GM19397 (cell line): ENCODE results near the gene TBX5.

Source experiments
- ATAC-seq: cut with Tn5 transposase; IDR thresholded peaks from one replicate; pipeline ENCODE4 v1.9.1; 2021; ENCODE audit warnings: mild to moderate bottlenecking, moderate library complexity; ENCODE audit not compliant: unreplicated experiment

The TBX5 gene

GRCh38 chr12:114328292-114328691 is 77.7 kb downstream of the TBX5 start:
- no peak for ATAC-seq

- no peak for ATAC-seq
Measured at GRCh38 chr12:114327765-114328164, 78.2 kb downstream of the TBX5 start.

- no peak for ATAC-seq
Measured at GRCh38 chr12:114321524-114321923, 84.4 kb downstream of the TBX5 start.

GRCh38 chr12:114320968-114321367 is 85.0 kb downstream of the TBX5 start:
- ATAC-seq = no peak

- ATAC-seq = no peak
Measured at GRCh38 chr12:114320101-114320500, 85.8 kb downstream of the TBX5 start.

- ATAC-seq = no peak
Measured at GRCh38 chr12:114319422-114319821, 86.5 kb downstream of the TBX5 start.

GRCh38 chr12:114318984-114319383 is 87.0 kb downstream of the TBX5 start:
- no peak for ATAC-seq

- no peak for ATAC-seq
Measured at GRCh38 chr12:114316076-114316475, 89.9 kb downstream of the TBX5 start.

GRCh38 chr12:114314974-114315720 is 90.8 kb downstream of the TBX5 start:
- no peak for ATAC-seq

GRCh38 chr12:114314403-114314802 is 91.5 kb downstream of the TBX5 start:
- no peak for ATAC-seq

- ATAC-seq = no peak
Measured at GRCh38 chr12:114313910-114314309, 92.0 kb downstream of the TBX5 start.

- ATAC-seq = no peak
Measured at GRCh38 chr12:114311974-114312373, 94.0 kb downstream of the TBX5 start.

- ATAC-seq = no peak
Measured at GRCh38 chr12:114306646-114307045, 99.3 kb downstream of the TBX5 start.

GRCh38 chr12:114305446-114305845 is 100.5 kb downstream of the TBX5 start:
- no peak for ATAC-seq
